GM12878 (cell line): ENCODE measurements around the gene GAB1. TPM values are rescaled to one million over a fixed set of nuclear protein-coding genes. Genes with fewer than 3 reads are reported as not detected.

ENCODE experiments used
- ATAC-seq: fragments of 200-7000 bp; cut with Tn5 transposase; 3 replicates; pipeline ENCODE4 v1.9.1; 2020; ENCODE audit warnings: mild to moderate bottlenecking, moderate library complexity
- BruUV-seq: library from RNA; stranded (reverse); fragments of 400-500 nt; replicated peaks from 2 replicates; lab custom pipeline; 2021; lab: Mats Ljungman, UMichigan
- CTCF ChIA-PET: fragments of 300-600 bp; sonication (Branson Sonifier 250); formaldehyde crosslinking; extraction: SDS; loops from one replicate; lab custom pipeline; 2021; ENCODE audit warnings: inconsistent platforms; lab: Yijun Ruan, JAX
- POLR2A ChIA-PET: fragments of 350-600 bp; formaldehyde crosslinking; extraction: SDS; loops from one replicate; lab custom pipeline; 2021; ENCODE audit warnings: inconsistent platforms; lab: Charles Lee
- RAD21 ChIA-PET: fragments of 300-600 bp; sonication (Branson Sonifier 250); formaldehyde crosslinking; loops from one replicate; lab custom pipeline; 2023; ENCODE audit warnings: antibody characterized with exemption; ENCODE audit not compliant: unreplicated experiment; lab: Charles Lee
- SMC1A ChIA-PET: fragments of 300-600 bp; sonication (Branson Sonifier 250); formaldehyde crosslinking; loops from one replicate; lab custom pipeline; 2023; ENCODE audit not compliant: unreplicated experiment, uncharacterized antibody; lab: Charles Lee
- DNase-seq: peaks from one replicate; pipeline ENCODE4 v3.0.0-alpha.2; 2011; ENCODE audit warnings: low read depth, low spot score
- FAIRE-seq: peaks from 3 replicates; lab custom pipeline; 2011; peaks lifted over from hg19 to GRCh38; lab: Jason Lieb, UNC
- H2AFZ ChIP-seq: 2 replicates; pipeline ENCODE4 v1.6.0; 2011; ENCODE audit warnings: low read depth, low read length, control low read depth; ENCODE audit not compliant: control insufficient read depth
- H3K27ac ChIP-seq: 2 replicates; pipeline ENCODE4 v1.5.1; 2011; ENCODE audit warnings: control low read depth; ENCODE audit not compliant: control insufficient read depth, insufficient read depth
- H3K27me3 ChIP-seq, 2 experiments: replicated peaks in 1 of 2; 2 replicates each; pipeline versions ENCODE4 v1.6.0 to v1.6.1; 2011; ENCODE audit warnings: low read length in 1 of 2; ENCODE audit not compliant: control insufficient read depth in 2 of 2, insufficient read depth in 2 of 2
- H3K36me3 ChIP-seq, 2 experiments: 2 replicates each; pipeline ENCODE4 v1.5.1; 2011; ENCODE audit warnings: low read length in 1 of 2; ENCODE audit not compliant: control insufficient read depth in 2 of 2, insufficient read depth in 2 of 2
- H3K4me1 ChIP-seq: 2 replicates; pipeline ENCODE4 v1.6.1; 2011; ENCODE audit warnings: mild to moderate bottlenecking, low read length, moderate library complexity, mixed read lengths; ENCODE audit not compliant: control insufficient read depth, insufficient read depth
- H3K4me2 ChIP-seq: 2 replicates; pipeline ENCODE4 v1.6.0; 2011; ENCODE audit warnings: control low read depth; ENCODE audit not compliant: control insufficient read depth, insufficient read depth
- H3K4me3 ChIP-seq: fragments of 200-600 bp; sonication (generic); 2 replicates; pipeline ENCODE4 v1.5.1; 2016
- H3K79me2 ChIP-seq: 2 replicates; pipeline ENCODE4 v1.6.0; 2011; ENCODE audit warnings: low read length; ENCODE audit not compliant: control insufficient read depth, insufficient read depth
- H3K9ac ChIP-seq: 2 replicates; pipeline ENCODE4 v1.8.0; 2011; ENCODE audit warnings: low read length, control low read depth, mixed read lengths; ENCODE audit not compliant: control insufficient read depth, insufficient read depth
- H3K9me3 ChIP-seq: replicated peaks from 3 replicates; pipeline ENCODE4 v1.5.1; 2011; ENCODE audit warnings: mild to moderate bottlenecking, low read length; ENCODE audit not compliant: control insufficient read depth, insufficient read depth
- H4K20me1 ChIP-seq: 2 replicates; pipeline ENCODE4 v1.6.0; 2011; ENCODE audit not compliant: control insufficient read depth, insufficient read depth
- BCL11A ChIP-seq: IDR thresholded peaks from 2 replicates; pipeline ENCODE4 v1.6.1; 2011; ENCODE audit warnings: low read depth, low read length
- JUNB ChIP-seq: IDR thresholded peaks from 2 replicates; pipeline ENCODE4 v1.6.1; 2016; ENCODE audit warnings: antibody characterized with exemption, mild to moderate bottlenecking
- NBN ChIP-seq: fragments of 450-650 bp; IDR thresholded peaks from 2 replicates; pipeline ENCODE4 v1.6.1; 2016
- NFIC ChIP-seq: IDR thresholded peaks from 2 replicates; pipeline ENCODE4 v1.6.1; 2012; ENCODE audit warnings: low read depth, mild to moderate bottlenecking, inconsistent platforms, low read length, moderate library complexity
- RCOR1 ChIP-seq: conservative IDR thresholded peaks from 2 replicates; pipeline ENCODE4 v1.6.1; 2012; ENCODE audit warnings: low read depth, low read length, improper control_type of control experiment
- RUNX3 ChIP-seq: IDR thresholded peaks from 2 replicates; pipeline ENCODE4 v1.6.1; 2012; ENCODE audit warnings: low read length, inconsistent platforms
- SPI1 ChIP-seq: IDR thresholded peaks from 2 replicates; pipeline ENCODE4 v1.6.1; 2011; ENCODE audit warnings: low read depth, mild to moderate bottlenecking, low read length, moderate library complexity, borderline replicate concordance; ENCODE audit not compliant: insufficient read depth
- TCF7 ChIP-seq: IDR thresholded peaks from 2 replicates; pipeline ENCODE4 v1.6.1; 2014; ENCODE audit warnings: antibody characterized with exemption, borderline replicate concordance
- ZBED1 ChIP-seq: IDR thresholded peaks from 2 replicates; pipeline ENCODE4 v1.6.1; 2016; ENCODE audit warnings: borderline replicate concordance
- WGBS: methylation state at CpG from one replicate; pipeline ENCODE4 v1.1.6; 2016; ENCODE audit warnings: low lambda C conversion rate; ENCODE audit not compliant: insufficient replicate concordance, insufficient coverage; ENCODE audit errors: missing lambda C conversion rate; 5-methylcytosine and 5-hydroxymethylcytosine counted together
- in situ Hi-C: fragments of 300-500 bp; cut with MboI; formaldehyde crosslinking; loops from 9 replicates; pipeline ENCODE4 v1.14.3; 2018; ENCODE audit warnings: mixed read lengths
- intact Hi-C: fragments of 100-400 bp; cut with micrococcal nuclease; formaldehyde crosslinking; loops from one replicate; pipeline ENCODE4 v1.14.2; 2022; ENCODE audit not compliant: unreplicated experiment
- polyA plus RNA-seq, 11 experiments: library from polyadenylated mRNA; depleted of rRNA in 4 of 11; unstranded in 6 of 11; stranded (reverse) in 5 of 11; fragments of >200 nt; fragmentation: Nextera tagmentation in 4 of 11; fragmentation: Illumina TruSeq in 1 of 11; extraction: Ambion mirVana in 4 of 11; extraction: Trizol in 1 of 11; gene quantifications; 1 replicate in 1 of 11; 2 replicates in 10 of 11; pipeline versions ENCODE4 v1.2.1 to v1.2.3, GENCODE V29; 2011 to 2016; ENCODE audit warnings: inconsistent platforms in 2 of 11, missing spikeins in 2 of 11, low read depth in 1 of 11
- total RNA-seq, 4 experiments: library from RNA; depleted of rRNA in 3 of 4; stranded (reverse); fragments of >200 nt in 3 of 4; fragmentation: Illumina TruSeq in 1 of 4; extraction: Trizol in 1 of 4; gene quantifications; 2 replicates each; pipeline versions ENCODE4 v1.2.1 to v1.2.3, GENCODE V29; 2013 to 2021
- TF ChIP-seq, protein P1 (sequence below): fragments of 450-650 bp; IDR thresholded peaks from 2 replicates; pipeline ENCODE4 v1.6.1; 2017; ENCODE audit warnings: mild to moderate bottlenecking
- TF ChIP-seq, protein P2 (sequence below): IDR thresholded peaks from 2 replicates; pipeline ENCODE4 v1.6.1; 2011; ENCODE audit warnings: low read depth, mild to moderate bottlenecking, low read length, moderate library complexity, borderline replicate concordance; ENCODE audit errors: extremely low read depth
- TF ChIP-seq, protein P3 (sequence below): IDR thresholded peaks from 2 replicates; pipeline ENCODE4 v1.6.1; 2012; ENCODE audit warnings: low read length, inconsistent platforms

The GAB1 gene
- total and polyA plus RNA-seq, 10 of the 15 experiments (the other 5 are each of a cell fraction or from before 2014, with no cell fraction given) = 0.37 to 5.3 (median 3.2) TPM

GRCh38 chr4:143359644-143360193 is 23.0 kb downstream of the GAB1 start:
- intact Hi-C loops (loop anchor here (2.0 to 5.0 kb wide), 2 partner anchors 23 to 172 kb away; partner anchors contain the start of gene GAB1), in situ Hi-C loops (no loop called here)
- ATAC-seq = peak; percentile 1; the same call in 2 of the 3 replicates
- RAD21 ChIA-PET = interaction anchor here (1.4 to 4.9 kb wide), 4 partner anchors 12 to 58 kb away, joined by 4 to 61 read pairs (median 17); partner anchors contain the start of gene GAB1
- CTCF ChIA-PET = interaction anchor here (1.2 to 9.1 kb wide), 3 partner anchors 9 to 19 kb away, joined by 3 to 76 read pairs (median 9); no protein-coding TSS in a partner anchor
- POLR2A ChIA-PET = interaction anchor here (0.7 to 10.0 kb wide), 3 partner anchors 18 to 72 kb away, joined by 3 to 94 read pairs (median 10); partner anchors contain the start of gene GAB1
- Histone ChIP-seq H4K20me1 (no peaks in the 10 kb centered on the region), H3K27ac (peak overlapping the region; percentile 58), H3K4me1 (peaks cover 21% of the 10 kb centered on the region), H3K36me3 (no peaks in the 10 kb centered on the region), H3K9ac (no peak overlapping the region; the same call in 1 of the 2 replicates), H2AFZ (peak overlapping the region; percentile 62), H3K4me2 (peak overlapping the region; percentile 72), H3K9me3 (no peaks in the 10 kb centered on the region), H3K27me3 (no peaks in the 10 kb centered on the region), H3K4me3 (0 out of 2 replicates have a peak overlapping the region, but pooled peaks have one; percentile 25), H3K79me2 (no peaks in the 10 kb centered on the region)
- no peak for DNase-seq
- BruUV-seq = no TSS peak
- SMC1A ChIA-PET = interaction anchor here (1.6 to 4.2 kb wide), 4 partner anchors 13 to 58 kb away, joined by 4 to 55 read pairs (median 8); no protein-coding TSS in a partner anchor
- TF ChIP-seq NFIC (peak; percentile 35; the same call in 1 of the 2 replicates), TCF7 (0 out of 2 replicates have a peak, but pooled peaks have one; percentile 42), JUNB (peak; percentile 31; the same call in 1 of the 2 replicates), NBN (no peak), ZBED1 (0 out of 2 replicates have a peak, but pooled peaks have one; percentile 15), RUNX3 (peak; percentile 41), RCOR1 (no peak), BCL11A (peak; percentile 29; the same call in 1 of the 2 replicates), SPI1 (0 out of 2 replicates have a peak, but pooled peaks have one; percentile 3)
- TF ChIP-seq, protein P1, sequence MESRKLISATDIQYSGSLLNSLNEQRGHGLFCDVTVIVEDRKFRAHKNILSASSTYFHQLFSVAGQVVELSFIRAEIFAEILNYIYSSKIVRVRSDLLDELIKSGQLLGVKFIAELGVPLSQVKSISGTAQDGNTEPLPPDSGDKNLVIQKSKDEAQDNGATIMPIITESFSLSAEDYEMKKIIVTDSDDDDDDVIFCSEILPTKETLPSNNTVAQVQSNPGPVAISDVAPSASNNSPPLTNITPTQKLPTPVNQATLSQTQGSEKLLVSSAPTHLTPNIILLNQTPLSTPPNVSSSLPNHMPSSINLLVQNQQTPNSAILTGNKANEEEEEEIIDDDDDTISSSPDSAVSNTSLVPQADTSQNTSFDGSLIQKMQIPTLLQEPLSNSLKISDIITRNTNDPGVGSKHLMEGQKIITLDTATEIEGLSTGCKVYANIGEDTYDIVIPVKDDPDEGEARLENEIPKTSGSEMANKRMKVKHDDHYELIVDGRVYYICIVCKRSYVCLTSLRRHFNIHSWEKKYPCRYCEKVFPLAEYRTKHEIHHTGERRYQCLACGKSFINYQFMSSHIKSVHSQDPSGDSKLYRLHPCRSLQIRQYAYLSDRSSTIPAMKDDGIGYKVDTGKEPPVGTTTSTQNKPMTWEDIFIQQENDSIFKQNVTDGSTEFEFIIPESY = no peak
- TF ChIP-seq, protein P2, sequence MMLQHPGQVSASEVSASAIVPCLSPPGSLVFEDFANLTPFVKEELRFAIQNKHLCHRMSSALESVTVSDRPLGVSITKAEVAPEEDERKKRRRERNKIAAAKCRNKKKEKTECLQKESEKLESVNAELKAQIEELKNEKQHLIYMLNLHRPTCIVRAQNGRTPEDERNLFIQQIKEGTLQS = no peak
- TF ChIP-seq, protein P3, sequence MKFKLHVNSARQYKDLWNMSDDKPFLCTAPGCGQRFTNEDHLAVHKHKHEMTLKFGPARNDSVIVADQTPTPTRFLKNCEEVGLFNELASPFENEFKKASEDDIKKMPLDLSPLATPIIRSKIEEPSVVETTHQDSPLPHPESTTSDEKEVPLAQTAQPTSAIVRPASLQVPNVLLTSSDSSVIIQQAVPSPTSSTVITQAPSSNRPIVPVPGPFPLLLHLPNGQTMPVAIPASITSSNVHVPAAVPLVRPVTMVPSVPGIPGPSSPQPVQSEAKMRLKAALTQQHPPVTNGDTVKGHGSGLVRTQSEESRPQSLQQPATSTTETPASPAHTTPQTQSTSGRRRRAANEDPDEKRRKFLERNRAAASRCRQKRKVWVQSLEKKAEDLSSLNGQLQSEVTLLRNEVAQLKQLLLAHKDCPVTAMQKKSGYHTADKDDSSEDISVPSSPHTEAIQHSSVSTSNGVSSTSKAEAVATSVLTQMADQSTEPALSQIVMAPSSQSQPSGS = peak; percentile 48; the same call in 1 of the 2 replicates
- WGBS = 87% methylated on average over 1 of the region's 1 CpG
- no peak for FAIRE-seq
